ENCODE results near the gene PARP2. TPM values are rescaled to one million over a fixed set of nuclear protein-coding genes. Genes with fewer than 3 reads are reported as not detected.

The PARP2 gene
- total and polyA plus RNA-seq, 8 donors = 18.0 to 68.4 (median 59.0) TPM

DNA sequence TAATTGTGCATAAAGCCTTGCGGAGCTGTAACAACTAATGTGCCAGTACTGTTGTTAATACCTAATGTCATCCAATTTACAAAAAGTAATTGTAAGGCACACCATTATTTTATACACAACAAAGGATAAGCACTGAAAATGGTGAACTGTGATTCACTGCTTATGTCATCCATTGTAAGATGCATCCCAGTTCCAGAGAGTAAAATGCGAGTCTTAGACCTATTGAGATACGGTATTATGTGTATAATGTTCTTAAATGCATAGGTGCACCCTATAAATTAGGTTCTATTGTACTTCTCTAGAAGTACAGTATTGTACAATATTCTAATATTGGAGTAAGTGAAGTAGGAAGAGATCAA is 406 bp downstream of the PARP2 start:
- ATAC-seq = no peak
- no peaks in the 10 kb centered on the region for H3K27me3 ChIP-seq
- no peaks in the 10 kb centered on the region for H3K9me3 ChIP-seq
- peak in 1 of 4 donors; percentile 34 for DNase-seq
- peaks cover 0 to 35% of the 10 kb centered on the region in 2 donors for H3K36me3 ChIP-seq
- peak overlapping the region; percentile 86 to 93 for H3K27ac ChIP-seq
- peaks cover 0 to 10% of the 10 kb centered on the region in 2 donors for H3K4me1 ChIP-seq
- intact Hi-C loops (cut with DNase I) = no loop called here
- TF ChIP-seq CTCF (IDR thresholded peaks at IDR 0.05) = no peak
- H3K4me3 ChIP-seq = peak overlapping the region; percentile 48 to 78

DNA sequence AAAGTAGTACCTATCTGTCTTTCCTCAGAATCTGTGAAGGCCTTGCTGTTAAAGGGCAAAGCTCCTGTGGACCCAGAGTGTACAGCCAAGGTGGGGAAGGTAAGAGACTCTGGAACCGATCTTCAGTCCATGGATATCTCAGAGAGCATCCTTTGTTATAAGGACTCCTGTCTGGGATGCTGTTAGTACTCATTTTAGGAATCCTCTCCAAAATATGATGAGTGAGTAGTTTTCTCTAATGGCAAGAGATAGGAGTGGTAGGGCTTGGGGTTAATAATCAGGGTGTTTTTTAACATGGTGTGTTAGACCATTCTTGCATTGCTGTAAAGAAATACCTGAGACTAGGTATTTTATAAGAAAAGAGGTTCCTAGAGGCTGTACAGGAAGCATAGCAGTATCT is 1.9 kb downstream of the PARP2 start:
- peaks cover 0 to 50% of the 10 kb centered on the region in 2 donors for H3K36me3 ChIP-seq
- intact Hi-C loops (cut with DNase I) = no loop called here
- H3K27ac ChIP-seq = no peak overlapping the region
- no peaks in the 10 kb centered on the region for H3K27me3 ChIP-seq
- peaks cover 0 to 10% of the 10 kb centered on the region in 2 donors for H3K4me1 ChIP-seq
- no peak for DNase-seq
- H3K4me3 ChIP-seq = no peak overlapping the region
- ATAC-seq = no peak
- H3K9me3 ChIP-seq = no peaks in the 10 kb centered on the region
- TF ChIP-seq CTCF (IDR thresholded peaks at IDR 0.05) = no peak

DNA sequence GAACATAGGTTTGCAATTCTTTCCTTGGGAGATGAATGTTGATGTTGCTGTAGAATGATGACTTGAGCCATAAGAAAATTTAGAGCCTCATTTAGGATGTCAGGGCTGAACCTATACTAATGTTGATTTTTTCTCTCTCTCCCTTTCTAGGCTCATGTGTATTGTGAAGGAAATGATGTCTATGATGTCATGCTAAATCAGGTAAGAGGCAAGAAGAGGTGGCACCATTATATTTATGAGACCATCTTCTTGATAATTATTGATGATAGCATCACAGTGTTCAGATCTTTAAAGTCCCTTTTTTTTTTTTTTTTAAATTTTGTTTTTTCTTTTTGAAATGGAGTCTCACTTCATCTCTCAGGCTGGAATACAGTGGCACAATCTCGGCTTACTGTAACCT is 3.3 kb downstream of the PARP2 start:
- Histone ChIP-seq H3K36me3 (peaks cover 3 to 63% of the 10 kb centered on the region in 2 donors), H3K9me3 (no peaks in the 10 kb centered on the region), H3K27ac (no peak overlapping the region), H3K27me3 (no peaks in the 10 kb centered on the region), H3K4me1 (peaks cover 0 to 10% of the 10 kb centered on the region in 2 donors), H3K4me3 (no peak overlapping the region)
- DNase-seq = no peak
- TF ChIP-seq CTCF (IDR thresholded peaks at IDR 0.05) = no peak
- intact Hi-C loops (cut with DNase I) = no loop called here
- ATAC-seq = no peak

GRCh38 chr14:20347747-20348146 is 4.3 kb downstream of the PARP2 start:
- no peaks in the 10 kb centered on the region for H3K27me3 ChIP-seq
- no peak for DNase-seq
- TF ChIP-seq CTCF (IDR thresholded peaks at IDR 0.05) = no peak
- no peak overlapping the region for H3K27ac ChIP-seq
- H3K36me3 ChIP-seq = peaks cover 3 to 74% of the 10 kb centered on the region in 2 donors
- ATAC-seq = no peak
- no peak overlapping the region for H3K4me3 ChIP-seq
- intact Hi-C loops (cut with DNase I) = no loop called here
- H3K4me1 ChIP-seq = peaks cover 0 to 10% of the 10 kb centered on the region in 2 donors
- H3K9me3 ChIP-seq = no peaks in the 10 kb centered on the region

GRCh38 chr14:20350282-20350681 is 6.8 kb downstream of the PARP2 start:
- Histone ChIP-seq H3K27me3 (no peaks in the 10 kb centered on the region), H3K4me3 (no peak overlapping the region), H3K4me1 (no peaks in the 10 kb centered on the region), H3K9me3 (no peaks in the 10 kb centered on the region), H3K27ac (no peak overlapping the region), H3K36me3 (peaks cover 3 to 95% of the 10 kb centered on the region in 2 donors)
- intact Hi-C loops (cut with DNase I) = no loop called here
- no peak for TF ChIP-seq CTCF (IDR thresholded peaks at IDR 0.05)
- DNase-seq (no peak), ATAC-seq (no peak)

Measured in left lung (tissue), 10 donors.